GM12878 (cell line): ENCODE results near the gene HNF4A. TPM values are rescaled to one million over a fixed set of nuclear protein-coding genes. Genes with fewer than 3 reads are reported as not detected.

ENCODE experiments used
- ATAC-seq: fragments of 200-7000 bp; cut with Tn5 transposase; 3 replicates; pipeline ENCODE4 v1.9.1; 2020; ENCODE audit warnings: mild to moderate bottlenecking, moderate library complexity
- BruUV-seq: library from RNA; stranded (reverse); fragments of 400-500 nt; replicated peaks from 2 replicates; lab custom pipeline; 2021; lab: Mats Ljungman, UMichigan
- CTCF ChIA-PET: fragments of 300-600 bp; sonication (Branson Sonifier 250); formaldehyde crosslinking; extraction: SDS; loops from one replicate; lab custom pipeline; 2021; ENCODE audit warnings: inconsistent platforms; lab: Yijun Ruan, JAX
- POLR2A ChIA-PET: fragments of 350-600 bp; formaldehyde crosslinking; extraction: SDS; loops from one replicate; lab custom pipeline; 2021; ENCODE audit warnings: inconsistent platforms; lab: Charles Lee
- RAD21 ChIA-PET: fragments of 300-600 bp; sonication (Branson Sonifier 250); formaldehyde crosslinking; loops from one replicate; lab custom pipeline; 2023; ENCODE audit warnings: antibody characterized with exemption; ENCODE audit not compliant: unreplicated experiment; lab: Charles Lee
- SMC1A ChIA-PET: fragments of 300-600 bp; sonication (Branson Sonifier 250); formaldehyde crosslinking; loops from one replicate; lab custom pipeline; 2023; ENCODE audit not compliant: unreplicated experiment, uncharacterized antibody; lab: Charles Lee
- DNase-seq: peaks from one replicate; pipeline ENCODE4 v3.0.0-alpha.2; 2011; ENCODE audit warnings: low read depth, low spot score
- FAIRE-seq: peaks from 3 replicates; lab custom pipeline; 2011; peaks lifted over from hg19 to GRCh38; lab: Jason Lieb, UNC
- H2AFZ ChIP-seq: 2 replicates; pipeline ENCODE4 v1.6.0; 2011; ENCODE audit warnings: low read depth, low read length, control low read depth; ENCODE audit not compliant: control insufficient read depth
- H3K27ac ChIP-seq: 2 replicates; pipeline ENCODE4 v1.5.1; 2011; ENCODE audit warnings: control low read depth; ENCODE audit not compliant: control insufficient read depth, insufficient read depth
- H3K27me3 ChIP-seq, 2 experiments: replicated peaks in 1 of 2; 2 replicates each; pipeline versions ENCODE4 v1.6.0 to v1.6.1; 2011; ENCODE audit warnings: low read length in 1 of 2; ENCODE audit not compliant: control insufficient read depth in 2 of 2, insufficient read depth in 2 of 2
- H3K36me3 ChIP-seq, 2 experiments: 2 replicates each; pipeline ENCODE4 v1.5.1; 2011; ENCODE audit warnings: low read length in 1 of 2; ENCODE audit not compliant: control insufficient read depth in 2 of 2, insufficient read depth in 2 of 2
- H3K4me1 ChIP-seq: 2 replicates; pipeline ENCODE4 v1.6.1; 2011; ENCODE audit warnings: mild to moderate bottlenecking, low read length, moderate library complexity, mixed read lengths; ENCODE audit not compliant: control insufficient read depth, insufficient read depth
- H3K4me2 ChIP-seq: 2 replicates; pipeline ENCODE4 v1.6.0; 2011; ENCODE audit warnings: control low read depth; ENCODE audit not compliant: control insufficient read depth, insufficient read depth
- H3K4me3 ChIP-seq: fragments of 200-600 bp; sonication (generic); 2 replicates; pipeline ENCODE4 v1.5.1; 2016
- H3K79me2 ChIP-seq: 2 replicates; pipeline ENCODE4 v1.6.0; 2011; ENCODE audit warnings: low read length; ENCODE audit not compliant: control insufficient read depth, insufficient read depth
- H3K9ac ChIP-seq: 2 replicates; pipeline ENCODE4 v1.8.0; 2011; ENCODE audit warnings: low read length, control low read depth, mixed read lengths; ENCODE audit not compliant: control insufficient read depth, insufficient read depth
- H3K9me3 ChIP-seq: replicated peaks from 3 replicates; pipeline ENCODE4 v1.5.1; 2011; ENCODE audit warnings: mild to moderate bottlenecking, low read length; ENCODE audit not compliant: control insufficient read depth, insufficient read depth
- H4K20me1 ChIP-seq: 2 replicates; pipeline ENCODE4 v1.6.0; 2011; ENCODE audit not compliant: control insufficient read depth, insufficient read depth
- RAD21 ChIP-seq: IDR thresholded peaks from 2 replicates; pipeline ENCODE4 v1.6.1; 2011; ENCODE audit warnings: mild to moderate bottlenecking, low read depth, low read length, moderate library complexity; ENCODE audit not compliant: insufficient read depth
- WGBS: methylation state at CpG from one replicate; pipeline ENCODE4 v1.1.6; 2016; ENCODE audit warnings: low lambda C conversion rate; ENCODE audit not compliant: insufficient replicate concordance, insufficient coverage; ENCODE audit errors: missing lambda C conversion rate; 5-methylcytosine and 5-hydroxymethylcytosine counted together
- in situ Hi-C: fragments of 300-500 bp; cut with MboI; formaldehyde crosslinking; loops from 9 replicates; pipeline ENCODE4 v1.14.3; 2018; ENCODE audit warnings: mixed read lengths
- intact Hi-C: fragments of 100-400 bp; cut with micrococcal nuclease; formaldehyde crosslinking; loops from one replicate; pipeline ENCODE4 v1.14.2; 2022; ENCODE audit not compliant: unreplicated experiment
- polyA plus RNA-seq, 11 experiments: library from polyadenylated mRNA; depleted of rRNA in 4 of 11; unstranded in 6 of 11; stranded (reverse) in 5 of 11; fragments of >200 nt; fragmentation: Nextera tagmentation in 4 of 11; fragmentation: Illumina TruSeq in 1 of 11; extraction: Ambion mirVana in 4 of 11; extraction: Trizol in 1 of 11; gene quantifications; 1 replicate in 1 of 11; 2 replicates in 10 of 11; pipeline versions ENCODE4 v1.2.1 to v1.2.3, GENCODE V29; 2011 to 2016; ENCODE audit warnings: inconsistent platforms in 2 of 11, missing spikeins in 2 of 11, low read depth in 1 of 11
- total RNA-seq, 4 experiments: library from RNA; depleted of rRNA in 3 of 4; stranded (reverse); fragments of >200 nt in 3 of 4; fragmentation: Illumina TruSeq in 1 of 4; extraction: Trizol in 1 of 4; gene quantifications; 2 replicates each; pipeline versions ENCODE4 v1.2.1 to v1.2.3, GENCODE V29; 2013 to 2021
- TF ChIP-seq, protein P1 (sequence below): IDR thresholded peaks from 2 replicates; pipeline ENCODE4 v1.6.1; 2012; ENCODE audit warnings: improper control_type of control experiment, low read depth, low read length; ENCODE audit not compliant: insufficient replicate concordance

HNF4A gene
- total and polyA plus RNA-seq, 10 of the 15 experiments (the other 5 are each of a cell fraction or from before 2014, with no cell fraction given), result 0.21 TPM; not detected in 9

DNA sequence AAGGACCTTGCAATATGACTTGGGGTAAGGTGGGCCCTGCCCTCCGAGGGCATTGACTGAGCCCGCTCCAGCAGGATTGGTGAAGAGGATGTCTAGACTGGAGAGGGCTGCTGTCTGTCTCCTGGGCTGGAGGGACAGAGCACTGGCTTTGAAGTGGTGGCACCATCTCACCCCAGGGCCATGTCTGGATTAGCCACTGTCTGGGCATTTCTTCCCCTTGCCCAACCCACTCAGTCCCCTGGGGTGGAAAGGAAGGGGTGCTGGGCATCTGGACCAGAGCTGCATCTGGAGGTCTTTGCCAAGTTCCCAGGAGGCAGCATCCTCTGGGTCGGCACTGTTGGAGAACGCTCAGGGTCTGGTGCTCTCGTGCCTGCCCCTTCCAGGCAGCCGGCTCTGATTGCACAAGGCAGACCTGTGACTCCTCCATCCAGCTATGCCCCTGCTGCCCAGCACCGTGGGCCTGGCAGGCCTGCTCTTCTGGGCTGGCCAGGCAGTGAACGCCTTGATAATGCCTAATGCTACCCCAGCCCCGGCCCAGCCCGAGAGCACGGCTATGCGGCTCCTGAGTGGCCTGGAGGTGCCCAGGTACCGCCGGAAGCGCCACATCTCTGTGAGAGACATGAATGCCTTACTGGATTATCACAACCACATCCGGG lies 18.6 kb upstream of the HNF4A start, which contains the start of gene R3HDML:
Gene R3HDML, plus strand, starts transcription at position 319 of the 656 bp plus-strand sequence. Its CDS starts 115 bp downstream, at position 434.
- Histone ChIP-seq H3K36me3 (no peaks in the 10 kb centered on the region), H2AFZ (no peak within 1 kb of the TSS), H3K9me3 (no peaks in the 10 kb centered on the region), H3K4me3 (no peak within 1 kb of the TSS), H3K79me2 (no peaks in the 10 kb centered on the region), H3K4me2 (no peak within 1 kb of the TSS), H3K4me1 (no peaks in the 10 kb centered on the region), H3K27me3 (peaks cover 0 to 3% of the 10 kb centered on the region in 2 experiments; a peak in 3 of 4 replicates), H3K9ac (no peak within 1 kb of the TSS), H4K20me1 (no peaks in the 10 kb centered on the region), H3K27ac (no peak within 1 kb of the TSS)
- no TSS peak for BruUV-seq
- ChIA-PET POLR2A (interaction anchor here (0.5 kb wide), 1 partner anchor 503 kb away, joined by 4 read pairs; no protein-coding TSS in a partner anchor), SMC1A (no interaction called here), RAD21 (no interaction called here), CTCF (no interaction called here)
- TF ChIP-seq, protein P1, sequence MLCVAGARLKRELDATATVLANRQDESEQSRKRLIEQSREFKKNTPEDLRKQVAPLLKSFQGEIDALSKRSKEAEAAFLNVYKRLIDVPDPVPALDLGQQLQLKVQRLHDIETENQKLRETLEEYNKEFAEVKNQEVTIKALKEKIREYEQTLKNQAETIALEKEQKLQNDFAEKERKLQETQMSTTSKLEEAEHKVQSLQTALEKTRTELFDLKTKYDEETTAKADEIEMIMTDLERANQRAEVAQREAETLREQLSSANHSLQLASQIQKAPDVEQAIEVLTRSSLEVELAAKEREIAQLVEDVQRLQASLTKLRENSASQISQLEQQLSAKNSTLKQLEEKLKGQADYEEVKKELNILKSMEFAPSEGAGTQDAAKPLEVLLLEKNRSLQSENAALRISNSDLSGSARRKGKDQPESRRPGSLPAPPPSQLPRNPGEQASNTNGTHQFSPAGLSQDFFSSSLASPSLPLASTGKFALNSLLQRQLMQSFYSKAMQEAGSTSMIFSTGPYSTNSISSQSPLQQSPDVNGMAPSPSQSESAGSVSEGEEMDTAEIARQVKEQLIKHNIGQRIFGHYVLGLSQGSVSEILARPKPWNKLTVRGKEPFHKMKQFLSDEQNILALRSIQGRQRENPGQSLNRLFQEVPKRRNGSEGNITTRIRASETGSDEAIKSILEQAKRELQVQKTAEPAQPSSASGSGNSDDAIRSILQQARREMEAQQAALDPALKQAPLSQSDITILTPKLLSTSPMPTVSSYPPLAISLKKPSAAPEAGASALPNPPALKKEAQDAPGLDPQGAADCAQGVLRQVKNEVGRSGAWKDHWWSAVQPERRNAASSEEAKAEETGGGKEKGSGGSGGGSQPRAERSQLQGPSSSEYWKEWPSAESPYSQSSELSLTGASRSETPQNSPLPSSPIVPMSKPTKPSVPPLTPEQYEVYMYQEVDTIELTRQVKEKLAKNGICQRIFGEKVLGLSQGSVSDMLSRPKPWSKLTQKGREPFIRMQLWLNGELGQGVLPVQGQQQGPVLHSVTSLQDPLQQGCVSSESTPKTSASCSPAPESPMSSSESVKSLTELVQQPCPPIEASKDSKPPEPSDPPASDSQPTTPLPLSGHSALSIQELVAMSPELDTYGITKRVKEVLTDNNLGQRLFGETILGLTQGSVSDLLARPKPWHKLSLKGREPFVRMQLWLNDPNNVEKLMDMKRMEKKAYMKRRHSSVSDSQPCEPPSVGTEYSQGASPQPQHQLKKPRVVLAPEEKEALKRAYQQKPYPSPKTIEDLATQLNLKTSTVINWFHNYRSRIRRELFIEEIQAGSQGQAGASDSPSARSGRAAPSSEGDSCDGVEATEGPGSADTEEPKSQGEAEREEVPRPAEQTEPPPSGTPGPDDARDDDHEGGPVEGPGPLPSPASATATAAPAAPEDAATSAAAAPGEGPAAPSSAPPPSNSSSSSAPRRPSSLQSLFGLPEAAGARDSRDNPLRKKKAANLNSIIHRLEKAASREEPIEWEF, result no peak
- TF ChIP-seq RAD21, result no peak
- intact Hi-C loops, result no loop called here
- FAIRE-seq (no peak), ATAC-seq (no peak), DNase-seq (no peak)
- in situ Hi-C loops, result no loop called here
- 63% methylated on average over 16 of the region's 16 CpGs for WGBS
